OCI-LY1 (cell line): ENCODE results near the gene FGF23.

Experiments
- H2AFZ ChIP-seq: fragments of 200-600 bp; sonication (generic), shearing (Covaris generic); 2 replicates; pipeline ENCODE4 v1.6.0; 2014; ENCODE audit warnings: antibody characterized with exemption, mild to moderate bottlenecking, low read length
- H3F3A ChIP-seq: fragments of 200-600 bp; sonication (generic), shearing (Covaris generic); 2 replicates; pipeline ENCODE4 v1.6.0; 2014; ENCODE audit warnings: mild to moderate bottlenecking, antibody characterized with exemption, low read length, moderate library complexity; ENCODE audit not compliant: insufficient read depth
- H3K27ac ChIP-seq: fragments of 200-600 bp; sonication (generic); 2 replicates; pipeline ENCODE4 v1.5.1; 2014; ENCODE audit warnings: low read length, mixed run types, mild to moderate bottlenecking, low read depth; ENCODE audit not compliant: poor library complexity, severe bottlenecking
- H3K27me3 ChIP-seq: fragments of 200-600 bp; sonication (generic); 2 replicates; pipeline ENCODE4 v1.6.0; 2014; ENCODE audit warnings: antibody characterized with exemption, mild to moderate bottlenecking, low read length, moderate library complexity; ENCODE audit not compliant: insufficient read depth
- H3K36me3 ChIP-seq: fragments of 200-600 bp; sonication (generic); 2 replicates; pipeline ENCODE4 v1.6.1; 2014; ENCODE audit warnings: mild to moderate bottlenecking, antibody characterized with exemption, low read length, moderate library complexity, mixed read lengths; ENCODE audit not compliant: insufficient read depth
- H3K4me1 ChIP-seq: fragments of 200-600 bp; sonication (generic); 2 replicates; pipeline ENCODE4 v1.5.1; 2014; ENCODE audit warnings: mild to moderate bottlenecking, low read length, moderate library complexity; ENCODE audit not compliant: insufficient read depth, severe bottlenecking
- H3K4me2 ChIP-seq: fragments of 200-600 bp; sonication (generic), shearing (Covaris generic); 2 replicates; pipeline ENCODE4 v1.6.1; 2014; ENCODE audit warnings: low read length
- H3K4me3 ChIP-seq: fragments of 200-600 bp; sonication (generic); 2 replicates; pipeline ENCODE4 v1.5.1; 2014; ENCODE audit warnings: low read length, low read depth, mild to moderate bottlenecking, mixed read lengths; ENCODE audit not compliant: poor library complexity, severe bottlenecking
- H3K79me2 ChIP-seq: fragments of 200-600 bp; shearing (Covaris generic); 2 replicates; pipeline ENCODE4 v1.6.1; 2016; ENCODE audit warnings: mixed run types, low read length, mixed read lengths; ENCODE audit not compliant: insufficient read depth
- H3K9ac ChIP-seq: fragments of 200-600 bp; sonication (generic), shearing (Covaris generic); 2 replicates; pipeline ENCODE4 v1.6.1; 2014; ENCODE audit warnings: mild to moderate bottlenecking, low read length, mixed read lengths
- H3K9me2 ChIP-seq: fragments of 200-600 bp; sonication (generic), shearing (Covaris generic); 2 replicates; pipeline ENCODE4 v1.6.1; 2014; ENCODE audit warnings: low read depth, mild to moderate bottlenecking, low read length, mixed read lengths
- H3K9me3 ChIP-seq: fragments of 200-600 bp; shearing (Covaris generic); 2 replicates; pipeline ENCODE4 v1.6.1; 2014; ENCODE audit warnings: low read length, mixed read lengths
- H4K20me1 ChIP-seq: fragments of 200-600 bp; sonication (generic), shearing (Covaris generic); 2 replicates; pipeline ENCODE4 v1.6.0; 2016; ENCODE audit warnings: mild to moderate bottlenecking, low read length; ENCODE audit not compliant: insufficient read depth
- EZH2 ChIP-seq: fragments of 200-600 bp; sonication (generic), shearing (Covaris generic); IDR thresholded peaks from 2 replicates; pipeline ENCODE4 v1.8.0; 2017; ENCODE audit warnings: borderline replicate concordance, mixed run types, mild to moderate bottlenecking, antibody characterized with exemption, low read length, moderate library complexity, mixed read lengths
- TF ChIP-seq, protein P1 (sequence below): fragments of 200-600 bp; sonication (generic), shearing (Covaris generic); IDR thresholded peaks from 2 replicates; pipeline ENCODE4 v1.5.1; 2017; ENCODE audit warnings: mild to moderate bottlenecking, antibody characterized with exemption, low read length, moderate library complexity, mixed read lengths

Gene FGF23

DNA sequence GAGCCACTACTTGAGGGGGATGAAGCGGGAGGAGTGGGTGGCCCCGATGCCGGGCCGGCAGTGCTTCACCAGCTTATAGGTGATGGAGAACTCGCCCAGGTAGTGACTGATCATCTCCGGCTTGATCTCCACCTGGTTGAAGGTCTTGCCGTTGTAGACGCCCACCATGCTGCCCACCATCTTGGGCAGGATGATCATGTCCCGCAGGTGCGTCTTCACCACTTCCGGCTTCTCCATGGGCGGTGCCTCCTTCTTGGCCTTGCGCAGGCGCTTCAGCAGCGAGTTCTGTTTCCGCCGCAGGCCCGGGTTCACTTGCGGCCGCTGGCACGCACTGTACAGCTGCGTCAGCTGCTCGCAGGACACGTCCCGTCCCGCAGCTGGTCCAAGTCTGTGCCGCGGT, 55.1 kb downstream of the FGF23 start:
- Histone ChIP-seq H3K9me3 (no peaks in the 10 kb centered on the region), H3K79me2 (peaks cover 14% of the 10 kb centered on the region), H3K4me3 (no peak overlapping the region), H3F3A (no peaks in the 10 kb centered on the region), H4K20me1 (no peaks in the 10 kb centered on the region), H3K27me3 (no peaks in the 10 kb centered on the region), H3K4me2 (no peak overlapping the region), H2AFZ (no peak overlapping the region), H3K9ac (no peak overlapping the region), H3K27ac (no peak overlapping the region), H3K4me1 (peaks cover 26% of the 10 kb centered on the region), H3K36me3 (peaks cover 10% of the 10 kb centered on the region), H3K9me2 (no peaks in the 10 kb centered on the region)
- TF ChIP-seq, protein P1, sequence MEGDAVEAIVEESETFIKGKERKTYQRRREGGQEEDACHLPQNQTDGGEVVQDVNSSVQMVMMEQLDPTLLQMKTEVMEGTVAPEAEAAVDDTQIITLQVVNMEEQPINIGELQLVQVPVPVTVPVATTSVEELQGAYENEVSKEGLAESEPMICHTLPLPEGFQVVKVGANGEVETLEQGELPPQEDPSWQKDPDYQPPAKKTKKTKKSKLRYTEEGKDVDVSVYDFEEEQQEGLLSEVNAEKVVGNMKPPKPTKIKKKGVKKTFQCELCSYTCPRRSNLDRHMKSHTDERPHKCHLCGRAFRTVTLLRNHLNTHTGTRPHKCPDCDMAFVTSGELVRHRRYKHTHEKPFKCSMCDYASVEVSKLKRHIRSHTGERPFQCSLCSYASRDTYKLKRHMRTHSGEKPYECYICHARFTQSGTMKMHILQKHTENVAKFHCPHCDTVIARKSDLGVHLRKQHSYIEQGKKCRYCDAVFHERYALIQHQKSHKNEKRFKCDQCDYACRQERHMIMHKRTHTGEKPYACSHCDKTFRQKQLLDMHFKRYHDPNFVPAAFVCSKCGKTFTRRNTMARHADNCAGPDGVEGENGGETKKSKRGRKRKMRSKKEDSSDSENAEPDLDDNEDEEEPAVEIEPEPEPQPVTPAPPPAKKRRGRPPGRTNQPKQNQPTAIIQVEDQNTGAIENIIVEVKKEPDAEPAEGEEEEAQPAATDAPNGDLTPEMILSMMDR, result no peak
- TF ChIP-seq EZH2, result no peak

DNA sequence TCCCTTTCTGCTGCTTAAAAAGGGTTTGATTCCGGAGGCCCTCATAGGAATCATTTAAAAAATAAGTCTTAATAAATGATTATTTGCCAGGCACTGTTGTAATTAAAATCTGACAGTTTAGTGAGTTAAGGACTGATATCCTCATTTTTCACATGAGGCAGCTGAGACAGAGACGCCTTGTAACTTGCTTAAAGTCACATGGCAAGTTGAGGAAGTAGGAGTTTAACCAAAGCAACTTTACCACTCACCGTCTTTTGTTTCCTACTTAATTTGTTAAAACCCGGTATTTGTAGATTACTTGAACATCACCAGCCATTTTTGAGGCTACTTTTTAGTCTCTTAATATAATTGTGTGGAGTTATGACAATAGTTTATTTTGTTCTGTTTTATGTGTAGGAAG, 56.1 kb downstream of the FGF23 start:
- peaks cover 26% of the 10 kb centered on the region for H3K4me1 ChIP-seq
- H4K20me1 ChIP-seq, result no peaks in the 10 kb centered on the region
- TF ChIP-seq, protein P1, result no peak
- no peak for TF ChIP-seq EZH2
- peak overlapping the region; percentile 94 for H3K4me3 ChIP-seq
- H3K9me3 ChIP-seq, result no peaks in the 10 kb centered on the region
- no peaks in the 10 kb centered on the region for H3F3A ChIP-seq
- H3K9me2 ChIP-seq, result no peaks in the 10 kb centered on the region
- peak overlapping the region; percentile 80 for H3K27ac ChIP-seq
- peak overlapping the region; percentile 71 for H3K4me2 ChIP-seq
- no peaks in the 10 kb centered on the region for H3K27me3 ChIP-seq
- no peak overlapping the region; the same call in 1 of the 2 replicates for H3K9ac ChIP-seq
- peaks cover 9% of the 10 kb centered on the region for H3K36me3 ChIP-seq
- H2AFZ ChIP-seq, result no peak overlapping the region
- peaks cover 11% of the 10 kb centered on the region; the same call in 1 of the 2 replicates for H3K79me2 ChIP-seq

DNA sequence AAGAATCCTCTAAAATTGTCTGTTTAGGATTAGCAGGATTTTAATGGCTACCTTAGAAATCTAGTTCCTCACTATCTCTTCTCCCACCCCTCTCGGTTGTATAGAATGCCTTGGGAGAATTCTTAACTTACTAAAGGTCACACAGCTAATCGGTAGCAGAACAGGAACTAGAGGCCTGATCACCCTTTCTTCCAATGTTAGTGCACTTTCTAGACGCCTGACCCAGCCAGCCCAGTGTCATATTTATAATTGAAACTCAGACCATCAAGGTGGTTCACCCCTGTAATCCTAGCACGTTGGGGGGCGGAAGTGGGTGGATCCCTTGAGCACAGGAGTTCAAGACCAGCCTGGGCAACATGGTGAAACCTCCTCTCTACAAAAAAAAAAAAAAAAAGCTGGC, 56.8 kb downstream of the FGF23 start:
- TF ChIP-seq EZH2, result no peak
- TF ChIP-seq, protein P1, result no peak
- H3K4me2 ChIP-seq, result peak overlapping the region; percentile 71
- H4K20me1 ChIP-seq, result no peaks in the 10 kb centered on the region
- H3K9ac ChIP-seq, result peak overlapping the region; percentile 91
- no peaks in the 10 kb centered on the region for H3K9me2 ChIP-seq
- H2AFZ ChIP-seq, result no peak overlapping the region
- H3F3A ChIP-seq, result no peaks in the 10 kb centered on the region
- no peaks in the 10 kb centered on the region for H3K27me3 ChIP-seq
- peaks cover 9% of the 10 kb centered on the region for H3K36me3 ChIP-seq
- peak overlapping the region; percentile 94 for H3K4me3 ChIP-seq
- peaks cover 11% of the 10 kb centered on the region; the same call in 1 of the 2 replicates for H3K79me2 ChIP-seq
- H3K27ac ChIP-seq, result peak overlapping the region; percentile 80
- H3K4me1 ChIP-seq, result peaks cover 26% of the 10 kb centered on the region
- H3K9me3 ChIP-seq, result no peaks in the 10 kb centered on the region
